Measurements from ENCODE around the gene FAM149A. TPM values are rescaled to one million over a fixed set of nuclear protein-coding genes. Genes with fewer than 3 reads are reported as not detected.

FAM149A gene
- total RNA-seq, 1 donor from 2014 or later, result not detected

- no peaks in the 10 kb centered on the region for H3K9me3 Mint-ChIP-seq
- H3K36me3 Mint-ChIP-seq (ENCODE audit: low read depth), result no peaks in the 10 kb centered on the region
- peaks cover 6% of the 10 kb centered on the region for H3K27me3 Mint-ChIP-seq (ENCODE audit: insufficient read depth)
These were observed 66.5 kb downstream of the FAM149A start for GRCh38 chr4:186170966-186171365.

GRCh38 chr4:186172546-186172945, 68.0 kb downstream of the FAM149A start:
- Mint-ChIP-seq H3K27me3 (ENCODE audit: insufficient read depth) (peaks cover 8% of the 10 kb centered on the region), H3K27ac (no peak overlapping the region), H3K9me3 (no peaks in the 10 kb centered on the region), H3K4me3 (no peak overlapping the region), H3K36me3 (ENCODE audit: low read depth) (no peaks in the 10 kb centered on the region), H3K4me1 (ENCODE audit: low read depth) (no peaks in the 10 kb centered on the region)
- intact Hi-C loops (cut with micrococcal nuclease), result no loop called here
- no peak for DNase-seq (ENCODE audit: low spot score)

More at GRCh38 chr4:186170966-186171365, 66.5 kb downstream of the FAM149A start:
- no peak for DNase-seq (ENCODE audit: low spot score)
- intact Hi-C loops (cut with micrococcal nuclease), result loop anchor here (1.0 kb wide), 1 partner anchor 8 kb away; no protein-coding TSS in a partner anchor
- H3K4me1 Mint-ChIP-seq (ENCODE audit: low read depth), result no peaks in the 10 kb centered on the region
- H3K27ac Mint-ChIP-seq, result no peak overlapping the region
- H3K4me3 Mint-ChIP-seq, result no peak overlapping the region

- intact Hi-C loops (cut with micrococcal nuclease), result no loop called here
- peaks cover 26% of the 10 kb centered on the region for H3K27me3 Mint-ChIP-seq (ENCODE audit: insufficient read depth)
- DNase-seq (ENCODE audit: low spot score), result no peak
- H3K4me1 Mint-ChIP-seq (ENCODE audit: low read depth), result peaks cover 27% of the 10 kb centered on the region
- H3K27ac Mint-ChIP-seq, result no peak overlapping the region
- peaks cover 2% of the 10 kb centered on the region for H3K36me3 Mint-ChIP-seq (ENCODE audit: low read depth)
- peaks cover 7% of the 10 kb centered on the region for H3K9me3 Mint-ChIP-seq
- H3K4me3 Mint-ChIP-seq, result no peak overlapping the region
These were observed 83.6 kb downstream of the FAM149A start for GRCh38 chr4:186188107-186188506.

- Mint-ChIP-seq H3K4me3 (peak overlapping the region; percentile 88), H3K27me3 (ENCODE audit: insufficient read depth) (peaks cover 16% of the 10 kb centered on the region), H3K9me3 (peaks cover 5% of the 10 kb centered on the region), H3K27ac (peak overlapping the region; percentile 93), H3K4me1 (ENCODE audit: low read depth) (peaks cover 28% of the 10 kb centered on the region), H3K36me3 (ENCODE audit: low read depth) (peaks cover 2% of the 10 kb centered on the region)
- DNase-seq (ENCODE audit: low spot score), result no peak
- intact Hi-C loops (cut with micrococcal nuclease), result loop anchor here (1.0 to 5.0 kb wide), 6 partner anchors 28 to 987 kb away; partner anchors contain the start of genes ANKRD37, CFAP97, LRP2BP and TLR3
These were observed 85.2 kb downstream of the FAM149A start for GRCh38 chr4:186189656-186190055.

GRCh38 chr4:186190581-186191199, 86.2 kb downstream of the FAM149A start:
- peak overlapping the region; percentile 93 for H3K27ac Mint-ChIP-seq
- intact Hi-C loops (cut with micrococcal nuclease), result loop anchor here (1.0 to 5.0 kb wide), 7 partner anchors 29 to 988 kb away; partner anchors contain the start of genes ANKRD37, CCDC110, CFAP97 and LRP2BP

GRCh38 chr4:186191200-186192065, 86.9 kb downstream of the FAM149A start, which contains the start of gene CYP4V2:
CYP4V2 (plus strand) TSS chr4:186191567; CDS start chr4:186191824, 257 bp downstream.
- H3K27ac Mint-ChIP-seq, result peak within 1 kb of the TSS; percentile 96
- peaks cover 12% of the 10 kb centered on the region for H3K36me3 Mint-ChIP-seq (ENCODE audit: low read depth)
- intact Hi-C loops (cut with micrococcal nuclease), result loop anchor here (1.0 to 5.0 kb wide), 7 partner anchors 9 to 989 kb away; partner anchors contain the start of genes ANKRD37, CCDC110, CFAP97 and LRP2BP
- H3K4me3 Mint-ChIP-seq, result peak within 1 kb of the TSS; percentile 96
- peak; percentile 90 for DNase-seq (ENCODE audit: low spot score)
- peaks cover 28% of the 10 kb centered on the region for H3K4me1 Mint-ChIP-seq (ENCODE audit: low read depth)
- no peaks in the 10 kb centered on the region for H3K9me3 Mint-ChIP-seq
- peaks cover 2% of the 10 kb centered on the region for H3K27me3 Mint-ChIP-seq (ENCODE audit: insufficient read depth)

More at GRCh38 chr4:186190581-186191199, 86.2 kb downstream of the FAM149A start:
- Mint-ChIP-seq H3K4me1 (ENCODE audit: low read depth) (peaks cover 28% of the 10 kb centered on the region), H3K9me3 (no peaks in the 10 kb centered on the region), H3K27me3 (ENCODE audit: insufficient read depth) (peaks cover 9% of the 10 kb centered on the region), H3K4me3 (peak overlapping the region; percentile 88), H3K36me3 (ENCODE audit: low read depth) (peaks cover 5% of the 10 kb centered on the region)
- peak; percentile 48 for DNase-seq (ENCODE audit: low spot score)

- Mint-ChIP-seq H3K27ac (peak overlapping the region; percentile 96), H3K36me3 (ENCODE audit: low read depth) (peaks cover 15% of the 10 kb centered on the region), H3K4me1 (ENCODE audit: low read depth) (peaks cover 28% of the 10 kb centered on the region), H3K9me3 (no peaks in the 10 kb centered on the region), H3K4me3 (peak overlapping the region; percentile 96), H3K27me3 (ENCODE audit: insufficient read depth) (peaks cover 2% of the 10 kb centered on the region)
- intact Hi-C loops (cut with micrococcal nuclease), result loop anchor here (1.0 to 5.0 kb wide), 4 partner anchors 8 to 990 kb away; partner anchors contain the start of genes ANKRD37, CFAP97, LRP2BP and TLR3
- DNase-seq (ENCODE audit: low spot score), result peak; percentile 25
These were observed 87.6 kb downstream of the FAM149A start for GRCh38 chr4:186192066-186192612.

- H3K36me3 Mint-ChIP-seq (ENCODE audit: low read depth), result peaks cover 17% of the 10 kb centered on the region
- intact Hi-C loops (cut with micrococcal nuclease), result loop anchor here (5.0 kb wide), 3 partner anchors 127 to 992 kb away; partner anchors contain the start of genes ANKRD37, CFAP97, LRP2BP and TLR3
- DNase-seq (ENCODE audit: low spot score), result no peak
- H3K27me3 Mint-ChIP-seq (ENCODE audit: insufficient read depth), result no peaks in the 10 kb centered on the region
- H3K4me1 Mint-ChIP-seq (ENCODE audit: low read depth), result peaks cover 28% of the 10 kb centered on the region
- no peaks in the 10 kb centered on the region for H3K9me3 Mint-ChIP-seq
- no peak overlapping the region for H3K27ac Mint-ChIP-seq
- H3K4me3 Mint-ChIP-seq, result no peak overlapping the region
These were observed 89.3 kb downstream of the FAM149A start for GRCh38 chr4:186193851-186194250.

- H3K36me3 Mint-ChIP-seq (ENCODE audit: low read depth), result peaks cover 14% of the 10 kb centered on the region
- H3K4me1 Mint-ChIP-seq (ENCODE audit: low read depth), result peaks cover 12% of the 10 kb centered on the region
- H3K27me3 Mint-ChIP-seq (ENCODE audit: insufficient read depth), result no peaks in the 10 kb centered on the region
- no peaks in the 10 kb centered on the region for H3K9me3 Mint-ChIP-seq
- DNase-seq (ENCODE audit: low spot score), result no peak
- no peak overlapping the region for H3K27ac Mint-ChIP-seq
- intact Hi-C loops (cut with micrococcal nuclease), result no loop called here
- no peak overlapping the region for H3K4me3 Mint-ChIP-seq
These were observed 91.6 kb downstream of the FAM149A start for GRCh38 chr4:186196063-186196462.

GRCh38 chr4:186200516-186200915, 96.0 kb downstream of the FAM149A start:
- Mint-ChIP-seq H3K4me1 (ENCODE audit: low read depth) (peaks cover 6% of the 10 kb centered on the region), H3K36me3 (ENCODE audit: low read depth) (peaks cover 14% of the 10 kb centered on the region), H3K27me3 (ENCODE audit: insufficient read depth) (no peaks in the 10 kb centered on the region), H3K9me3 (no peaks in the 10 kb centered on the region), H3K4me3 (no peak overlapping the region), H3K27ac (no peak overlapping the region)
- no peak for DNase-seq (ENCODE audit: low spot score)
- intact Hi-C loops (cut with micrococcal nuclease), result loop anchor here (1.0 kb wide), 1 partner anchor 8 kb away; no protein-coding TSS in a partner anchor

- intact Hi-C loops (cut with micrococcal nuclease), result no loop called here
- H3K9me3 Mint-ChIP-seq, result no peaks in the 10 kb centered on the region
- no peak for DNase-seq (ENCODE audit: low spot score)
- H3K27me3 Mint-ChIP-seq (ENCODE audit: insufficient read depth), result no peaks in the 10 kb centered on the region
- H3K4me1 Mint-ChIP-seq (ENCODE audit: low read depth), result peaks cover 6% of the 10 kb centered on the region
- no peak overlapping the region for H3K4me3 Mint-ChIP-seq
- peaks cover 9% of the 10 kb centered on the region for H3K36me3 Mint-ChIP-seq (ENCODE audit: low read depth)
- no peak overlapping the region for H3K27ac Mint-ChIP-seq
These were observed 96.5 kb downstream of the FAM149A start for GRCh38 chr4:186201010-186201409.

GRCh38 chr4:186201535-186202230, 97.2 kb downstream of the FAM149A start:
- H3K4me3 Mint-ChIP-seq, result no peak overlapping the region
- H3K27me3 Mint-ChIP-seq (ENCODE audit: insufficient read depth), result no peaks in the 10 kb centered on the region
- intact Hi-C loops (cut with micrococcal nuclease), result no loop called here
- H3K27ac Mint-ChIP-seq, result no peak overlapping the region
- peak; percentile 18 for DNase-seq (ENCODE audit: low spot score)
- no peaks in the 10 kb centered on the region for H3K9me3 Mint-ChIP-seq
- peaks cover 5% of the 10 kb centered on the region for H3K36me3 Mint-ChIP-seq (ENCODE audit: low read depth)
- peaks cover 6% of the 10 kb centered on the region for H3K4me1 Mint-ChIP-seq (ENCODE audit: low read depth)

Measured in activated T-helper 1 cell treated with anti-CD3 and anti-CD28 coated beads, Interleukin-12 subunit alpha, Interleukin-12 subunit beta, Interleukin-2, Interleukin-4 antibody, amounts not matched to agents 30 ng/mL and 10 ng/mL and 1 ng/mL, durations not matched to agents 14 hours and 24 hours and 36 hours (primary cell).